Fibroblast of skin of left biceps (primary cell): ENCODE data around the gene ITGA1.
"Not testable (repeated sequence)": the region's sequence is repeated elsewhere in the genome, so short reads cannot be mapped to it uniquely, and the experiment has no call there.

Experiments
- DNase-seq, 2 experiments: peaks; one replicate each; pipeline ENCODE4 v3.0.0-alpha.2; 2013; ENCODE audit warnings: low read depth in 2 of 2

ITGA1 gene

DNA sequence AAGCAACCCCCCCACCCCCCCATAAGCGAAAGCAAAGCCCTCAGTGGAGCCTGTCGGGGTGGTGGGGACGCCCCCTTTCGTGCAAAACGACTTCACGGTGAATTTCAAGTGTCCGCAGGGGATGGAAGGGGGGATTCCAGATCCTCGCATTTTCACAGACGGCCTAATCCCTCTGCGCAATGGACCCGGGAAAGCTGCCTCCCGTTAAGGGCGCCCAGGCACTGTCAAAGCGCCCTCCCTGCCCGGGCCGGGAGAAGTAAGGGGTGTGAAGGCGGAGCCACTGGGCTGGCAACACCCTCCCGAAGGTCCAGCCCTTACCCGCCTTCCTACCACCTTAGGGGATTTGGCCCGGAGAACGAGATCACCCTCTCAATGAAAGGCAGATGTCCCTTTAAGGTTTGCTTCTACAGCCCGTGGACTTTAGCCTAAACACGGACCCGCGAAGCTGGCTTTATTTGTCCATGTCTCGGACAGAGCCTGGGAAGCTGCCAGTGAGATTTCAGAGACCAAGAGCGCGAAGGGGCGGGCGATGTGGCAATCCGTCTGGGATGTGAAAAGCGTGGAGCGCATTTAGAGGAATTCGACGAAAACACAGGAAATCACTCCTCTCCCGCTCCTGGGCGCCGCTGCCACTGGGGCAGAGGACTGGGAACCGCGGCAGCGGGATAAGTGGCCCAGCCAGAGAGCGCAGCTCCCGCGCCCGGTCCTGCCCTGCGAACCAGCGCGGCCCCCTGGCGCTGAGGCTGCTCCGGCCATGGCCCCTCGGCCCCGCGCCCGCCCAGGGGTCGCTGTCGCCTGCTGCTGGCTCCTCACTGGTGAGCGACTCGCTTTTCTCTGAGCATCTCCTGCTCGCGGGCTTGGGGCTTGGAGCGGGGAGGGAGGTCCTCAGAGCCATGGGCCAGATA lies at the start of gene ITGA1, which contains the start of gene PELO:
Gene ITGA1 (plus strand): TSS at position 317 of the 905 bp plus-strand sequence. CDS start 438 bp downstream, at position 755.
Gene PELO (plus strand): TSS at position 317 of the 905 bp plus-strand sequence. CDS start 12,479 bp downstream, outside the sequence.
- DNase-seq = peak in 1 of 2 experiments; percentile 37

GRCh38 chr5:52738095-52738506 lies 49.6 kb upstream of the ITGA1 start:
- no peak for DNase-seq

DNA sequence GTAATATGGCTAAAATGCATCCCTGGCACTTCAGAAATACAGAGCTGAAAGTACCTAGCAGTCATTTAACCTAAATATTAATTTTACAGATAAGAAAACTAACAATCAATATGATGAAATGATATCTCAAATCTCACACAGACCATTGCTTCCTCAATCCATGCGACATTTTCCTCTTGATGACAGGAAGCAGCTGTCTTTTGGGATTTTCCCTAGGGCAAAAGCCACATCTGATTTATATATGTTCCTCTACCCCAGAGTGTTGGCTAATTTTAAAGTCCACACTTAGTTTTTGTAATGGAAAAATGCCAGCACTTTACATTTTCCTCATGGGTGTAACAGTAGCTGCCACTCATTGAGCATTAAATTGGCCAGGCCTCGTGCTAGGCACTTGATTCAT lies 47.7 kb upstream of the ITGA1 start:
- no peak for DNase-seq

GRCh38 chr5:52743012-52743411 lies 44.7 kb upstream of the ITGA1 start:
- DNase-seq = no peak

DNA sequence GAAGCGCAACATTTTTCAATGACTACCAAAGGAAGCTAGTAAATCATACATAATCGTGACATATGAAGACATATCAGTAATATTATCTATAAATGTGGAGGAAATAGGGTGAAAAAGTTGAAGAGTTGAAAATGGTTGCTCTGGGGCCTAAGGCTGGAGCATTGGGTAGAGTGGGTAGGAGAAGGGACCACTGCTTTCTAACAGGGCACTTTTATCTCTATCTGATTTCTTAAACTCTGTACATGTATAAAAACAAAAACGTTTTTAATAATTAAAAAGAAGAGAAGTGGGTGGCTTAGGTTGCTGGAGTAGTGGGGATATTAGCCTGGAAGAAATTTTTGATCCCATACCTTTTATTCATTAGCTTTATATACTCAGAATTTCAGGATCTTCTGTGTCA lies 44.2 kb upstream of the ITGA1 start:
- no peak for DNase-seq

- no peak for DNase-seq
Observed at GRCh38 chr5:52743970-52744369, 43.7 kb upstream of the ITGA1 start.

DNA sequence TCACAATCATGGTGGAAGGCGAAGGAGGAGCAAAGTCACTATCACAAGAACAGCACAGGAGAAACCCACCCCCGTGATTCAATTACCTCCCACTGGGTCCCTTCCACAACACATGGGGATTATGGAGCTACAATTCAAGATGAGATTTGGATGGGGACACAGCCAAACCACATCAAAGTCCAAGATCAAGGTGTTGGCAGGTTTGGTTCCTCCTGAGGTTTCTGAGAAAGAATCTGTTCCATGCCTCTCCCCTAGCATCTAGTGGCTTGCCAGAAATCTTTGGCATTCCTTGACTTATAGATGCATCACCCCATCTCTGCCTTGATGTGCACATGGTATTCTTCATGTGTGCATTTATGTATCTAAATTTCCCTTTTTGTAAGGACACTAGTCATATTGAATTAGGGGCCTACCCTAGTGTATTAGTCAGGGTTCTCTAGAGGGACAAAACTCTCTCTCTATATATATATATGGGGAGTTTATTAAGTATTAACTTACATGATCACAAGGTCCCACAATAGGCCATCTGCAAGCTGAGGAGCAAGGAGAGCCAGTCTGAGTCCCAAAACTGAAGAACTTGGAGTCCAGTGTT lies 42.8 kb upstream of the ITGA1 start:
- DNase-seq = not testable (repeated sequence)

GRCh38 chr5:52746539-52746938 lies 41.2 kb upstream of the ITGA1 start:
- DNase-seq = peak; percentile 33 to 34

DNA sequence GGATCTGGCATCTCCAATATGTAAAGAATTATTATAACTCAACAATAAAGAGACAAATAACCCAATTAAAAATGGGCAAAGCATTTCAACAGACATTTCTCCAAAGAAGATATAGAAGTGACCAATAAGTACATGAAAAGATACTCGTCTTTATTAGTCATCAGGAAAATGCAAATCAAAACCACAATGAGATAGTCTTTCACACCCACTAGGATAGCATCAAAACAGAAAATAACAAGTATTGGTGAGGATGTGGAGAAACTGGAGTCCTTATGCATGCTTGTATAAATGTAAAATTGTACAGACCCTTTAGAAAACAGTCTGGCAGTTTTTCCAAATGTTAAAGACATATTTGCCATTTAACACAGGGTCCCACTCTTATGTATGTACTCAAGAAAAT lies 39.1 kb upstream of the ITGA1 start:
- DNase-seq = no peak

DNA sequence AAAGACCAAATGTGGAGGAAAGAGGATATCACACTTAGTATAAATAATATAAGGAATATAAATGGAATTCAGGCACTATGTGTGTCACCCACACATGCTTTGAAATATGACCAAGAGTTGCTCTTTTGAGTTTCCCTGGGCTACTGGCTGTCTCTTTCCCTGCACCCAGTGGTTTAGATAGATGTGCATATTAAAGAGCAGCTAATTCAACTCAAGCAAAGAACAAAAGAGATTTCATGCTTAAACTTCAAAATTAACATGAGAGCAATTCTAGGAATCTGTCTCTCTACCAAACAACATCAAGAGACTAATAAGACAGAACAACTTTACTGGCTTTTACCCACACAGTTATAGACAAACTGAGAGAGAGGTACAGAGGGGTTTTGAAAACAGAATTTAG lies 38.0 kb upstream of the ITGA1 start:
- DNase-seq = no peak

DNA sequence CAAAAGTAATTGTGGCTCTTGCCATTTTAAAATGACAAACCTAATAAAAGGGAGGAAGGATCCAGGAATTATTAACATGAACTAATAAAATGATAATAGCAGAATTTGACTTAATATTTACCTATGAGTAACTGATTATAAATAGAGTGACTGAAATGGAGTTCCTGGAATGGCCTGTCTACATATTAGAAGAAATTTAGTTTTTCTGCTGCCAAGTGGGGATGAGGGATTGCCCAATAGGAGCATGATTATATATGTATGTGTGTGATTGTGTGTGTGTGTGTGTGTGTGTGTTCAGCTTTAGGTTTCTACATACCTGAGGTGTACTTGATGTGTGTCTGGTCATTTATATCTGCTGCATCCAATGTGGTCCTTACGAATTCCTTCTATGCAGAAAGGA lies 36.6 kb upstream of the ITGA1 start:
- no peak for DNase-seq

GRCh38 chr5:52754051-52754450 lies 33.7 kb upstream of the ITGA1 start:
- DNase-seq = no peak

DNA sequence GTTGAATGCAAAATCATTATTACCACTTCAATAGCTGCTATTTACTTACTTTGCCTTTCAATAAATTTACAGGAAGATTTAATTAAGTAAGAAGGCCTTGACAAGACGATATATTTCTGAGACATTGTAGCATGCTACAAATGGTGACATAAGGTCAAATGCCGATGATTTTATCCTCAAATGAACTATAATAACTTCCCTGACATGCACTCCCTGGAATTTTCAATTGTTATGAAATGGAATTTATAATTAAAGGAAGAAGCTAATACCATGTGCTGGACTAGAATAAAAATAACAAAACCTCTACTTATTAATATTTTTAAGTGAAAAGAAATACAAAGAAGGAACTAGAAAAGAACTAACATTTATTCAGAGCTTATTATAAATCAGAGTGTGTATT lies 30.2 kb upstream of the ITGA1 start:
- DNase-seq = no peak

GRCh38 chr5:52758014-52758413 lies 29.7 kb upstream of the ITGA1 start:
- DNase-seq = no peak

DNA sequence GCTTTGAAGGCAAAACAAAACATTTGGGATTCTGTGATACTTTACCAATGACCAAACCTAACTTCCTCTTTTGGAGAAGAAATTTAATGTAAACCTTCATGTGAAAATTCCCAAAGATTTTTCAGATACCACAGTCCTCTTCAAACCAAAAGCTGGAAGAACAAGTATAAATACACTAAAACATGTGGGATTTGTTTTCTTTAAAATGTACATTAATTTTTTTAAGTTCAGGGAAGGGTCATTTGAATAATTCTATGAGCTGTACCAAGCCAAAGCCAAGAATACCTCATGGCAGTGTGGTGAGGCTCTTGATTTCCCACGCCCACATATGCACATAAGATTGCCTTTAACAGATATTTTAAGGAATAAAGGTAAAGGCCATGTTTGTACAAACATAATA lies 28.4 kb upstream of the ITGA1 start:
- no peak for DNase-seq

DNA sequence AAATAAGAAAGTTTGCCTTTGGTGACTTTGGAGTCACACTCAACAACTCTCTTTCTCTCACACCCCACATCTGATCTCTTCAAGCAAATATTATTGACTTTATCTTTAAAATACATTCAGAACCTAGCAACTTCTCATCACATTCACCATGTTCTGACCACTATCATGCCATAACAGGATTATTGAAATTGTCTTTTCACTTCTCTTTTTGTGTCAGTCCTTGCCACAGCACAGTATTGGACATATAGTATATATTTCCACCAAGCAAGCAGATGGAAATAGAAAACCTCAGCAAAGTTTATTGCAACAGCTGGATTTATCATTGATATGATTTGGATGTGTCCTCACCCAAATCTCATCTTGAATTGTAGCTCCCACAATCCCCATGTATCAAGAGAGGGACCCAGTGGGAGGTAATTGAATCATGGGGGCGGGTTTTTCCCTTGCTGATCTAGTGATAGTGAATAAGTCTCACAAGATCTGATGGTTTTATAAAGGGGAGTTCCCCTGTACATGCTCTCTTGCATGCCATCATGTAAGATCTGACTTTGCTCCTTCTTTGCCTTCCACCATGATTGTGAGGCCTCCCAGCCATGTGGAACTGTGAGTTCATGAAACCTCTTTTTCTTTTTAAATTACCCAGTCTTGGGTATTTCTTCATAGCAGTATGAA lies 26.9 kb upstream of the ITGA1 start:
- no peak for DNase-seq

DNA sequence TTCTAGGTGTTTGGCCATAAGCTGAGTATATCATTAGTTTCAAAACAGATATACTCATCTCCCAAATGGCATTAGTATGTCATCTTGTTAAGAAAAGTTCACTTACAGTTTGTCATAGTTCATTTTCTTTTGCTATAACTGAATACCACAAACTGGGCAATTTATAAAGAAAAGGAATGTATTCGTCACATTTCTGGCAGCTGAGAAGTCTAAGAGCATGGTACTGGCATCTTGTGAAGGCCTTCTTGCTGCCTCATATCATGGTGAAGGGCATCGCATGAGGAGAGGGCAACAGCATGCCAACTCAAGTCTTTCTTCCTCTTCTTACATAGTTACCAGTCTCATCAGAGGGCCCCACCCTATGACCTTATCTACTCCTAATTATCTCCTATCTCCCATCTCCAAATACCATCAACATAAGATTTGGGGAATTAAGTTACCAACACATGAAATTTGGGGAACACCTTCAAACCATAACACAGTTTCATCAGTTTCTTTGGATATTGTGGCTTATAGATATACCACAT lies 20.4 kb upstream of the ITGA1 start:
- no peak for DNase-seq

DNA sequence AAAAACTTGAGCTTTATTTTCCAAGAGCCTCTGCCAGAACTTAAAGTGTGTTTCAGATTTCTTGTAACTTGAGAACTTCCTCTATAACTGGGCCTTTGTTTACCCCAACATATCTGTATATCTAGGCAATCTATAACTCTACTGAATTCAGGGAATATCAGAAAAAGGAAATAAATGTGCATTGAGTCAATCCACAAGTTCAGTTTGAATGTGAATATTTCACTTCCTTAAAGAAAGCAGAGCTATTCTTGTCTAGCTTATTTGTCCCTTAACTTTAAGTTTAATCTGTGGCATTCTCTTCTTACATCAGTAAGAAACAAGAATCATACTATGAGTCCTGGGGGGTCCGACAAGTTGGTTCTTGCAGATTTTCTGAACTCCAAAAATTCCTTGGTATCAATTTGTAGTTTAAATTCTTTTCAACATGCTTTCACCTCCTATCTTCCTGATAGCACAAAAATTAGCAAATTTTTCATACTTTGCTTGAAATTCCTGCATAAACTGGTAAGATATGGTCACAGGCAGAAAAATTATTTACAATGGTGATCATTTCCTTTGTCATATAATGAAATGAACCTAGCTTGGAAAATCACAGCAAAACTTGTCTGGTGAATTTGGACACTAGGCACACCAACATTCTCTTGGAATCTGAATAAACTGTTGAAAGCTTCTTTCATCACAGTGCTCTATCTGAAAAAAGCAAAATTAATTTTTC lies 19.8 kb upstream of the ITGA1 start:
- no peak for DNase-seq

DNA sequence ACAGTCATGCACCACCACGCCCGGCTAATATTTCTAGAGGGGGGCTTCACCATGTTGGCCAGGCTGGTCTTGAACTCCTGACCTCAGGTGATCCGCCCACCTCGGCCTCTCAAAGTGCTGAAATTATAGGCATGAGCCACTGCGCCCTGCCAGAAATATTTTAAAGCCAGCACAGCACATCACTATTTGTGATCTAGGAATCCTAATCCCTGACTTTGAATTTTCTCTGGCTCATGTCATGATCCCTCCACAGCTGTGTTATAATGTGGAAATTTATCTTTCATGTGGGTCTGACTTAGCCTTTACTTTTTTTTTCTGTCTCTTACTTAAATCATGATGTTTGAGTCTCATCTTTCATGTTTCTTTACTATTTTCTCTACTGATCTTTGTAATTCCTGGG lies 18.7 kb upstream of the ITGA1 start:
- DNase-seq = no peak

DNA sequence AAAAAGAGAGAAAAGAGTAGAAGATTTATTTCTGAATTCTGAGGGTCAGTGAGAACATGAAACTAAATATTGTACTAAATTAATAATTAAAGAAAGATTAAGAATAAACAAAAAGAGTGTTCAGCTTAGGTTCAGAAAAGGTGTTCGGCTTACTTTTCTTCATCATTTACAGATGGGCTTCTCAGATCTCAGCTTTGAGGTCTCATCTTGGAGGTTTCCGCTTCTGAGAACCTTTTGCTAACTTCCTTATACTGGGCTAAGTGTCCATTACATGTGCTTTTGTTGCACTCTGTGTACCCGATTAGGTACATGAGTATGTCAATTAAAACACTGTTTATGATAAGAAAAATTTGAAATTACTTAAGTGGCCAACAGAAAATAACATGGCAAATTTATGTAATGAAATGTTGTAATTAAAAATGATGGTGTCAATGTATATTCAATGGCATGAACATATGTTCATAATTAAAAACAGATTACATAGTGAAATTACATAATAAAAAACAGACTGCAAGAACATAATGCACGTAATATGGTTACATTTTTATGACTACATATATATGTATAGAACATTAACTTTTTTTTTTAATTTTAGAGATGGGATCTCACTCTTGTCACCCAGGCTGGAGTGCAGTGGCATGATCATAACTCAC lies 17.3 kb upstream of the ITGA1 start:
- no peak for DNase-seq
